ENCODE measurements around the gene TAF1C. TPM values are rescaled to one million over a fixed set of nuclear protein-coding genes. Genes with fewer than 3 reads are reported as not detected.

The TAF1C gene
- total and polyA plus RNA-seq, 10 of the 15 experiments (the other 5 are each of a cell fraction or from before 2014, with no cell fraction given), result 0.98 to 40.1 (median 15.4) TPM

DNA sequence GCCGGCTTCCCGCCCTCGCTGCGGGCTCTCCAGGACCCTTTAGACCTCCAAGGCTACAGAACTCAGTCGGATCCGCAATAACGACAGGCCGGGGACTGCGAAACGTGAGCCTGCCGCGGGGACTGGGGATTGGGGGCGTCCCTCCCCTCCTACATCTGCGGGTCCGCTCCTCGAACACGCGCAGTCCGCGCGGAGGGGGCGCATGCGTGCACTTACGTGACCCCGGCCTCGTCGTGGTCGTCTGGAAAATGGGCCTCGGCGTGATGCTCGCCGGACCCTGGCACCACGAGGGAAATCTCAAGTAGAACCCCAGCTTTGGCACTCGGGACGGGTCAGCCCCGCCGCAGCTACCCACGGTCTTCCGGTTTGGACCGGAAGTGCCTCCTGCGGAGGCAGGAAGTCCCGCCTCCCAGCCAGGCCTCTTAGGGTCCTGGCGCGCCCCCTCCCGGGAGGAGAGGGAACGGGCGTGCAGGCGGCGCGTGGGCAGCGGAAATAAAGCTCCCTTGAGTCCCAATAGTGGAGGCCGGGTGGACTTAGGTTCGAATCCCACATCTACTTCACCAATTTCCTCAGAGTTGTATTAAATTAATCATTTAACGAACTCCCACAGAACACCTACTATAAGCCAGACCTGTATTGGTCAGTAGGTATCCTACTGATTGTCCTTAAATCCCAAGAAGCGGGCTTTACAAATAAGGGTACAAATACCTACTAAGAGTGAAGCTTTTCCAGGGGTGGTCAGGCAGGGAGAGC is at the start of gene TAF1C (continued):
- TF ChIP-seq, protein P1, sequence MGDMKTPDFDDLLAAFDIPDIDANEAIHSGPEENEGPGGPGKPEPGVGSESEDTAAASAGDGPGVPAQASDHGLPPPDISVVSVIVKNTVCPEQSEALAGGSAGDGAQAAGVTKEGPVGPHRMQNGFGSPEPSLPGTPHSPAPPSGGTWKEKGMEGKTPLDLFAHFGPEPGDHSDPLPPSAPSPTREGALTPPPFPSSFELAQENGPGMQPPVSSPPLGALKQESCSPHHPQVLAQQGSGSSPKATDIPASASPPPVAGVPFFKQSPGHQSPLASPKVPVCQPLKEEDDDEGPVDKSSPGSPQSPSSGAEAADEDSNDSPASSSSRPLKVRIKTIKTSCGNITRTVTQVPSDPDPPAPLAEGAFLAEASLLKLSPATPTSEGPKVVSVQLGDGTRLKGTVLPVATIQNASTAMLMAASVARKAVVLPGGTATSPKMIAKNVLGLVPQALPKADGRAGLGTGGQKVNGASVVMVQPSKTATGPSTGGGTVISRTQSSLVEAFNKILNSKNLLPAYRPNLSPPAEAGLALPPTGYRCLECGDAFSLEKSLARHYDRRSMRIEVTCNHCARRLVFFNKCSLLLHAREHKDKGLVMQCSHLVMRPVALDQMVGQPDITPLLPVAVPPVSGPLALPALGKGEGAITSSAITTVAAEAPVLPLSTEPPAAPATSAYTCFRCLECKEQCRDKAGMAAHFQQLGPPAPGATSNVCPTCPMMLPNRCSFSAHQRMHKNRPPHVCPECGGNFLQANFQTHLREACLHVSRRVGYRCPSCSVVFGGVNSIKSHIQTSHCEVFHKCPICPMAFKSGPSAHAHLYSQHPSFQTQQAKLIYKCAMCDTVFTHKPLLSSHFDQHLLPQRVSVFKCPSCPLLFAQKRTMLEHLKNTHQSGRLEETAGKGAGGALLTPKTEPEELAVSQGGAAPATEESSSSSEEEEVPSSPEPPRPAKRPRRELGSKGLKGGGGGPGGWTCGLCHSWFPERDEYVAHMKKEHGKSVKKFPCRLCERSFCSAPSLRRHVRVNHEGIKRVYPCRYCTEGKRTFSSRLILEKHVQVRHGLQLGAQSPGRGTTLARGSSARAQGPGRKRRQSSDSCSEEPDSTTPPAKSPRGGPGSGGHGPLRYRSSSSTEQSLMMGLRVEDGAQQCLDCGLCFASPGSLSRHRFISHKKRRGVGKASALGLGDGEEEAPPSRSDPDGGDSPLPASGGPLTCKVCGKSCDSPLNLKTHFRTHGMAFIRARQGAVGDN (IDR thresholded peaks at IDR 0.05), result peak; percentile 72
- TF ChIP-seq, protein P2, sequence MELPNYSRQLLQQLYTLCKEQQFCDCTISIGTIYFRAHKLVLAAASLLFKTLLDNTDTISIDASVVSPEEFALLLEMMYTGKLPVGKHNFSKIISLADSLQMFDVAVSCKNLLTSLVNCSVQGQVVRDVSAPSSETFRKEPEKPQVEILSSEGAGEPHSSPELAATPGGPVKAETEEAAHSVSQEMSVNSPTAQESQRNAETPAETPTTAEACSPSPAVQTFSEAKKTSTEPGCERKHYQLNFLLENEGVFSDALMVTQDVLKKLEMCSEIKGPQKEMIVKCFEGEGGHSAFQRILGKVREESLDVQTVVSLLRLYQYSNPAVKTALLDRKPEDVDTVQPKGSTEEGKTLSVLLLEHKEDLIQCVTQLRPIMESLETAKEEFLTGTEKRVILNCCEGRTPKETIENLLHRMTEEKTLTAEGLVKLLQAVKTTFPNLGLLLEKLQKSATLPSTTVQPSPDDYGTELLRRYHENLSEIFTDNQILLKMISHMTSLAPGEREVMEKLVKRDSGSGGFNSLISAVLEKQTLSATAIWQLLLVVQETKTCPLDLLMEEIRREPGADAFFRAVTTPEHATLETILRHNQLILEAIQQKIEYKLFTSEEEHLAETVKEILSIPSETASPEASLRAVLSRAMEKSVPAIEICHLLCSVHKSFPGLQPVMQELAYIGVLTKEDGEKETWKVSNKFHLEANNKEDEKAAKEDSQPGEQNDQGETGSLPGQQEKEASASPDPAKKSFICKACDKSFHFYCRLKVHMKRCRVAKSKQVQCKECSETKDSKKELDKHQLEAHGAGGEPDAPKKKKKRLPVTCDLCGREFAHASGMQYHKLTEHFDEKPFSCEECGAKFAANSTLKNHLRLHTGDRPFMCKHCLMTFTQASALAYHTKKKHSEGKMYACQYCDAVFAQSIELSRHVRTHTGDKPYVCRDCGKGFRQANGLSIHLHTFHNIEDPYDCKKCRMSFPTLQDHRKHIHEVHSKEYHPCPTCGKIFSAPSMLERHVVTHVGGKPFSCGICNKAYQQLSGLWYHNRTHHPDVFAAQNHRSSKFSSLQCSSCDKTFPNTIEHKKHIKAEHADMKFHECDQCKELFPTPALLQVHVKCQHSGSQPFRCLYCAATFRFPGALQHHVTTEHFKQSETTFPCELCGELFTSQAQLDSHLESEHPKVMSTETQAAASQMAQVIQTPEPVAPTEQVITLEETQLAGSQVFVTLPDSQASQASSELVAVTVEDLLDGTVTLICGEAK (IDR thresholded peaks at IDR 0.05; ENCODE audit: borderline replicate concordance), result peak; percentile 96
- TF ChIP-seq BRCA1 (IDR thresholded peaks at IDR 0.05; ENCODE audit: low read depth, low read length) (0 out of 2 replicates have a peak, but pooled peaks have one; percentile 24), CBFB (IDR thresholded peaks at IDR 0.05; ENCODE audit: low read depth) (peak; percentile 71; the same call in 1 of the 2 replicates), SRF (IDR thresholded peaks at IDR 0.05; ENCODE audit: low read depth in 2 of 2, low read length in 2 of 2) (0 out of 4 replicates have a peak, but pooled peaks of 1 of the 2 experiments have one; percentile 55), EGR1 (IDR thresholded peaks at IDR 0.05; ENCODE audit: borderline replicate concordance in 1 of 2, low read depth in 2 of 2, low read length in 2 of 2) (peak in 1 of 2 experiments; percentile 94; a peak in 2 of 3 replicates), CBX5 (IDR thresholded peaks at IDR 0.05; ENCODE audit: low read depth) (no peak), IRF4 (IDR thresholded peaks at IDR 0.05; ENCODE audit: low read depth, low read length) (peak; percentile 29; the same call in 1 of the 2 replicates), NR2C1 (IDR thresholded peaks at IDR 0.05) (peak; percentile 77), NFXL1 (IDR thresholded peaks at IDR 0.05; ENCODE audit: borderline replicate concordance) (no peak), GABPA (IDR thresholded peaks at IDR 0.05; ENCODE audit: low read depth) (peak; percentile 99), ZBED1 (IDR thresholded peaks at IDR 0.05; ENCODE audit: borderline replicate concordance) (no peak), KDM1A (IDR thresholded peaks at IDR 0.05; ENCODE audit: borderline replicate concordance) (no peak), RUNX3 (IDR thresholded peaks at IDR 0.05; ENCODE audit: low read length) (peak; percentile 65), HDAC2 (IDR thresholded peaks at IDR 0.05) (no peak)
- TF ChIP-seq, protein P3, sequence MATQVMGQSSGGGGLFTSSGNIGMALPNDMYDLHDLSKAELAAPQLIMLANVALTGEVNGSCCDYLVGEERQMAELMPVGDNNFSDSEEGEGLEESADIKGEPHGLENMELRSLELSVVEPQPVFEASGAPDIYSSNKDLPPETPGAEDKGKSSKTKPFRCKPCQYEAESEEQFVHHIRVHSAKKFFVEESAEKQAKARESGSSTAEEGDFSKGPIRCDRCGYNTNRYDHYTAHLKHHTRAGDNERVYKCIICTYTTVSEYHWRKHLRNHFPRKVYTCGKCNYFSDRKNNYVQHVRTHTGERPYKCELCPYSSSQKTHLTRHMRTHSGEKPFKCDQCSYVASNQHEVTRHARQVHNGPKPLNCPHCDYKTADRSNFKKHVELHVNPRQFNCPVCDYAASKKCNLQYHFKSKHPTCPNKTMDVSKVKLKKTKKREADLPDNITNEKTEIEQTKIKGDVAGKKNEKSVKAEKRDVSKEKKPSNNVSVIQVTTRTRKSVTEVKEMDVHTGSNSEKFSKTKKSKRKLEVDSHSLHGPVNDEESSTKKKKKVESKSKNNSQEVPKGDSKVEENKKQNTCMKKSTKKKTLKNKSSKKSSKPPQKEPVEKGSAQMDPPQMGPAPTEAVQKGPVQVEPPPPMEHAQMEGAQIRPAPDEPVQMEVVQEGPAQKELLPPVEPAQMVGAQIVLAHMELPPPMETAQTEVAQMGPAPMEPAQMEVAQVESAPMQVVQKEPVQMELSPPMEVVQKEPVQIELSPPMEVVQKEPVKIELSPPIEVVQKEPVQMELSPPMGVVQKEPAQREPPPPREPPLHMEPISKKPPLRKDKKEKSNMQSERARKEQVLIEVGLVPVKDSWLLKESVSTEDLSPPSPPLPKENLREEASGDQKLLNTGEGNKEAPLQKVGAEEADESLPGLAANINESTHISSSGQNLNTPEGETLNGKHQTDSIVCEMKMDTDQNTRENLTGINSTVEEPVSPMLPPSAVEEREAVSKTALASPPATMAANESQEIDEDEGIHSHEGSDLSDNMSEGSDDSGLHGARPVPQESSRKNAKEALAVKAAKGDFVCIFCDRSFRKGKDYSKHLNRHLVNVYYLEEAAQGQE (IDR thresholded peaks at IDR 0.05; ENCODE audit: low read depth, low read length), result no peak
